Neuronal stem cell (in vitro differentiated cells): Measurements from ENCODE around the gene SH2D5.

Source experiments
- DNase-seq: peaks from one replicate; pipeline ENCODE4 v3.0.0-alpha.2; 2013; ENCODE audit warnings: low spot score
- H2AFZ ChIP-seq: one replicate; pipeline ENCODE4 v1.6.1; 2013; ENCODE audit warnings: mild to moderate bottlenecking, low read length, inconsistent platforms
- H2AK5ac ChIP-seq: 2 replicates; pipeline ENCODE4 v1.6.1; 2013; ENCODE audit warnings: low read depth, mild to moderate bottlenecking, inconsistent platforms, low read length, moderate library complexity, mixed read lengths
- H2BK120ac ChIP-seq: 2 replicates; pipeline ENCODE4 v1.6.1; 2013; ENCODE audit warnings: low read depth, mild to moderate bottlenecking, inconsistent platforms, low read length, moderate library complexity, mixed read lengths
- H2BK12ac ChIP-seq: one replicate; pipeline ENCODE4 v1.6.1; 2013; ENCODE audit warnings: low read length, inconsistent platforms
- H2BK15ac ChIP-seq: 2 replicates; pipeline ENCODE4 v1.6.1; 2013; ENCODE audit warnings: mild to moderate bottlenecking, low read length, inconsistent platforms, mixed read lengths
- H2BK5ac ChIP-seq: one replicate; pipeline ENCODE4 v1.6.1; 2013; ENCODE audit warnings: inconsistent platforms, mild to moderate bottlenecking, low read length, moderate library complexity
- H3K14ac ChIP-seq: one replicate; pipeline ENCODE4 v1.6.1; 2013; ENCODE audit warnings: low read length, inconsistent platforms
- H3K18ac ChIP-seq: 2 replicates; pipeline ENCODE4 v1.6.1; 2013; ENCODE audit warnings: low read length, inconsistent platforms
- H3K23ac ChIP-seq: 2 replicates; pipeline ENCODE4 v1.6.1; 2013; ENCODE audit warnings: low read depth, mild to moderate bottlenecking, mixed read lengths, low read length, inconsistent platforms; ENCODE audit not compliant: poor library complexity
- H3K27ac ChIP-seq: replicated peaks from 3 replicates; pipeline ENCODE4 v1.5.1; 2013; ENCODE audit warnings: low read length, inconsistent platforms
- H3K27me3 ChIP-seq, 3 experiments: 2 replicates each; pipeline ENCODE4 v1.6.1; 2013; ENCODE audit warnings: low read length in 3 of 3, mild to moderate bottlenecking in 2 of 3, inconsistent platforms in 1 of 3, low read depth in 1 of 3, mixed read lengths in 1 of 3, moderate library complexity in 1 of 3; ENCODE audit not compliant: control insufficient read depth in 3 of 3, insufficient read depth in 3 of 3
- H3K36me3 ChIP-seq, 2 donors: replicated peaks in 1 of 2; 2 replicates each; pipeline ENCODE4 v1.6.1; 2013; ENCODE audit warnings: low read length in 2 of 2; ENCODE audit not compliant: control insufficient read depth in 2 of 2, insufficient read depth in 2 of 2
- H3K4ac ChIP-seq: 2 replicates; pipeline ENCODE4 v1.6.1; 2013; ENCODE audit warnings: inconsistent platforms, mild to moderate bottlenecking, low read length, moderate library complexity
- H3K4me1 ChIP-seq, 2 donors: 1 replicate in 1 of 2; 2 replicates in 1 of 2; pipeline ENCODE4 v1.6.1; 2013; ENCODE audit warnings: low read length in 2 of 2, low read depth in 1 of 2; ENCODE audit not compliant: control insufficient read depth in 2 of 2, insufficient read depth in 1 of 2
- H3K4me2 ChIP-seq: one replicate; pipeline ENCODE4 v1.6.1; 2013; ENCODE audit warnings: mild to moderate bottlenecking, low read length, inconsistent platforms; ENCODE audit not compliant: insufficient read depth, poor library complexity, severe bottlenecking
- H3K4me3 ChIP-seq, 2 donors: 2 replicates each; pipeline ENCODE4 v1.5.1; 2013; ENCODE audit warnings: low read length in 2 of 2, mild to moderate bottlenecking in 2 of 2, inconsistent platforms in 1 of 2, moderate library complexity in 1 of 2
- H3K79me1 ChIP-seq: one replicate; pipeline ENCODE4 v1.6.1; 2013; ENCODE audit warnings: low read depth, mild to moderate bottlenecking, inconsistent platforms, low read length, moderate library complexity
- H3K9ac ChIP-seq: one replicate; pipeline ENCODE4 v1.6.1; 2013; ENCODE audit warnings: mild to moderate bottlenecking, low read depth, low read length, inconsistent platforms; ENCODE audit not compliant: poor library complexity
- H3K9me3 ChIP-seq, 2 donors: replicated peaks in 1 of 2; 2 replicates each; pipeline versions ENCODE3 to v1.6.1; 2013; ENCODE audit warnings: low read length in 2 of 2, mild to moderate bottlenecking in 2 of 2, inconsistent platforms in 1 of 2, low read depth in 1 of 2, mixed read lengths in 1 of 2, moderate library complexity in 1 of 2; ENCODE audit not compliant: control insufficient read depth in 2 of 2, insufficient read depth in 1 of 2
- H4K8ac ChIP-seq: one replicate; pipeline ENCODE4 v1.6.1; 2013; ENCODE audit warnings: low read depth, mild to moderate bottlenecking, inconsistent platforms, low read length, moderate library complexity
- H4K91ac ChIP-seq: one replicate; pipeline ENCODE4 v1.6.1; 2013; ENCODE audit warnings: low read length, low read depth, mild to moderate bottlenecking, inconsistent platforms; ENCODE audit not compliant: poor library complexity
- WGBS, 2 donors: extraction: QIAGEN DNeasy Blood & Tissue Kit; methylation state at CpG; one replicate each; pipeline ENCODE4 v1.1.7; 2013; ENCODE audit warnings: missing lambda C conversion rate in 2 of 2, mixed read lengths in 1 of 2; ENCODE audit not compliant: insufficient read length in 2 of 2, insufficient replicate concordance in 1 of 2; ENCODE audit errors: extremely low coverage in 2 of 2; 5-methylcytosine and 5-hydroxymethylcytosine counted together

Gene SH2D5

GRCh38 chr1:20729155-20729931 lies 3.2 kb downstream of the SH2D5 start:
- H3K36me3 ChIP-seq, result peaks cover 0 to 2% of the 10 kb centered on the region in 2 donors
- peak overlapping the region; percentile 20 for H3K18ac ChIP-seq
- WGBS, 2 donors, result no CpG with 5 or more reads among the region's 14 CpGs
- no peak overlapping the region for H4K8ac ChIP-seq
- H2BK5ac ChIP-seq, result no peak overlapping the region
- H2AK5ac ChIP-seq, result peak overlapping the region; percentile 86
- H2AFZ ChIP-seq, result peak overlapping the region; percentile 67
- DNase-seq, result no peak
- peaks cover 18 to 20% of the 10 kb centered on the region in 2 donors for H3K4me1 ChIP-seq
- H3K4me2 ChIP-seq, result no peak overlapping the region
- H3K9me3 ChIP-seq, result no peaks in the 10 kb centered on the region
- H3K14ac ChIP-seq, result no peak overlapping the region
- no peak overlapping the region for H4K91ac ChIP-seq
- H3K79me1 ChIP-seq, result peaks cover 7% of the 10 kb centered on the region
- H3K27ac ChIP-seq, result no peak overlapping the region
- no peak overlapping the region for H3K4ac ChIP-seq
- H3K9ac ChIP-seq, result peak overlapping the region; percentile 70
- H3K23ac ChIP-seq, result peak overlapping the region; percentile 34
- peaks cover 0 to 25% (median 8%) of the 10 kb centered on the region in 3 experiments for H3K27me3 ChIP-seq
- no peak overlapping the region for H3K4me3 ChIP-seq
- no peak overlapping the region for H2BK120ac ChIP-seq
- no peak overlapping the region for H2BK12ac ChIP-seq
- H2BK15ac ChIP-seq, result peak overlapping the region; percentile 38

GRCh38 chr1:20728371-20729154 lies 3.9 kb downstream of the SH2D5 start:
- peak overlapping the region; percentile 52 for H3K18ac ChIP-seq
- H3K23ac ChIP-seq, result peak overlapping the region; percentile 10
- H3K9ac ChIP-seq, result no peak overlapping the region
- no peak overlapping the region for H2BK12ac ChIP-seq
- no CpG with 5 or more reads among the region's 9 CpGs for WGBS, 2 donors
- DNase-seq, result no peak
- H3K27me3 ChIP-seq, result peaks cover 0 to 25% (median 8%) of the 10 kb centered on the region in 3 experiments
- no peak overlapping the region for H4K8ac ChIP-seq
- no peak overlapping the region for H4K91ac ChIP-seq
- no peak overlapping the region for H3K4me2 ChIP-seq
- H3K4me3 ChIP-seq, result no peak overlapping the region
- H3K4ac ChIP-seq, result no peak overlapping the region
- peaks cover 18 to 20% of the 10 kb centered on the region in 2 donors for H3K4me1 ChIP-seq
- H2BK15ac ChIP-seq, result peak overlapping the region; percentile 38
- H2AFZ ChIP-seq, result no peak overlapping the region
- no peak overlapping the region for H3K14ac ChIP-seq
- no peaks in the 10 kb centered on the region for H3K9me3 ChIP-seq
- H3K79me1 ChIP-seq, result peaks cover 7% of the 10 kb centered on the region
- H2BK120ac ChIP-seq, result no peak overlapping the region
- peaks cover 0 to 2% of the 10 kb centered on the region in 2 donors for H3K36me3 ChIP-seq
- peak overlapping the region; percentile 79 for H2AK5ac ChIP-seq
- H3K27ac ChIP-seq, result no peak overlapping the region
- no peak overlapping the region for H2BK5ac ChIP-seq

DNA sequence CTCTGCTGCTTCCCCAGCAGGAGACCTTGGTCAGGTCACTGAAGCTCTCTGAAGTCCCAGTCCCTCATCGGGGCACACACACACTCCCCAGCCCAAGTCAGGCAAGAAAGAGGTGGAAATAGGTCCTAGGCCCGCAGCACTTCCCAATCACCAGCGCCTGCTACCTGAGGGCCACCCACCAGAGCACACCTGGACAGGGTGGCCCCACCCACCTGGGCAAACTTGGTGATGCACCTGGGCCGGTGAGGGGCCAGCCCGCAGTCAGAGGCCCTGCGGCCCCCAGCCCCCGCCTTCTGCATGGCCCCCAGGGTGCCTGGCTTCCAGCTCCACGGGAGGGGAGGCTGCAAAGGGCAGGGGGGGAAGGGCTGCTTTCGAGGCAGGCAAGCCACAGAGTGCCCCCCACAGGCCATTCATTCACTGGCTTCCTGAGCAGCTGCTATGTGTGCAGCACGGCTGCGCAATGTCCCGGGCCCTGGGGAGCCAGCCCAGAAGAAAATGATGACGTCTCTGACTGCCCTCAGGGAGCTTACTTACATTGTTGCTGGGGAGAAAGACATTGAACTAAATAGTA lies 4.7 kb downstream of the SH2D5 start:
- Histone ChIP-seq H3K27ac (no peak overlapping the region), H2AK5ac (peak overlapping the region; percentile 79), H2AFZ (no peak overlapping the region), H2BK15ac (peak overlapping the region; percentile 67), H4K8ac (no peak overlapping the region), H3K79me1 (peaks cover 7% of the 10 kb centered on the region), H3K27me3 (peaks cover 0 to 25% (median 8%) of the 10 kb centered on the region in 3 experiments), H2BK120ac (no peak overlapping the region), H3K36me3 (peaks cover 0 to 2% of the 10 kb centered on the region in 2 donors), H3K9ac (no peak overlapping the region), H3K14ac (no peak overlapping the region), H3K23ac (peak overlapping the region; percentile 65), H3K4me3 (no peak overlapping the region), H2BK5ac (no peak overlapping the region), H3K9me3 (no peaks in the 10 kb centered on the region), H3K4ac (no peak overlapping the region), H4K91ac (no peak overlapping the region), H2BK12ac (no peak overlapping the region), H3K18ac (no peak overlapping the region), H3K4me1 (peaks cover 14 to 18% of the 10 kb centered on the region in 2 donors), H3K4me2 (no peak overlapping the region)
- no peak for DNase-seq
- WGBS, 2 donors, result no CpG with 5 or more reads among the region's 13 CpGs
